Fibroblast of the aortic adventitia (primary cell): ENCODE results near the gene DCHS2. TPM values are rescaled to one million over a fixed set of nuclear protein-coding genes. Genes with fewer than 3 reads are reported as not detected.
A peak's percentile ranks its signal among the peaks of the same experiment; 100 is the strongest.

Source experiments
- DNase-seq: peaks from one replicate; pipeline ENCODE4 v3.0.0-alpha.2; 2010; ENCODE audit warnings: low read depth
- H3K4me3 ChIP-seq: 2 replicates; pipeline ENCODE4 v1.5.1; 2011; ENCODE audit warnings: low read depth, mild to moderate bottlenecking, control low read depth, low read length, moderate library complexity
- total RNA-seq: library from RNA; depleted of rRNA; stranded (reverse); fragments of >200 nt; gene quantifications from 2 replicates; pipeline ENCODE4 v1.2.3, GENCODE V29; 2012; ENCODE audit warnings: low replicate concordance
- TF ChIP-seq, protein P1 (sequence below): IDR thresholded peaks from 2 replicates; pipeline ENCODE4 v1.5.1; 2011; ENCODE audit warnings: mild to moderate bottlenecking, low read length, control low read depth, inconsistent platforms; ENCODE audit not compliant: insufficient read depth

DCHS2 gene
- total RNA-seq, 1 donor: under 0.01 TPM

DNA sequence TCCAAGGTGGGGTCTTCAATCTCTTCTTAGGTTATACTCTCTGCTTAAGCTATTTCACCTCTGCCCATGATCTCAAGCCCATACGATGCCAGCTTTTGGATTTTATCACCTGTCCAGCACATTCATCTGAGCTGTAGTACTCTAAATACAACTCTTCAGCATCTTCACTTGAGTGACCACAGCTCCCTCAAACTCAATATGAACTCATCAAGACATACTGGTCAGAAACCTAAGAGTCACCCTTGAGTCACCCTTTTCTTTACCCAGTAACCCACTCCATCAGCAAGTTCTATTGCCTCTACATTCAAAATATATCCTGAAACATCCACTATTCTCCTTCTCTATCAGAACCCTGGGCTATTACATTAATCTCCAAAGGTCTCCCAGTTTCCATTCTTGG, 69.4 kb downstream of the DCHS2 start:
- H3K4me3 ChIP-seq: no peak overlapping the region
- TF ChIP-seq, protein P1, sequence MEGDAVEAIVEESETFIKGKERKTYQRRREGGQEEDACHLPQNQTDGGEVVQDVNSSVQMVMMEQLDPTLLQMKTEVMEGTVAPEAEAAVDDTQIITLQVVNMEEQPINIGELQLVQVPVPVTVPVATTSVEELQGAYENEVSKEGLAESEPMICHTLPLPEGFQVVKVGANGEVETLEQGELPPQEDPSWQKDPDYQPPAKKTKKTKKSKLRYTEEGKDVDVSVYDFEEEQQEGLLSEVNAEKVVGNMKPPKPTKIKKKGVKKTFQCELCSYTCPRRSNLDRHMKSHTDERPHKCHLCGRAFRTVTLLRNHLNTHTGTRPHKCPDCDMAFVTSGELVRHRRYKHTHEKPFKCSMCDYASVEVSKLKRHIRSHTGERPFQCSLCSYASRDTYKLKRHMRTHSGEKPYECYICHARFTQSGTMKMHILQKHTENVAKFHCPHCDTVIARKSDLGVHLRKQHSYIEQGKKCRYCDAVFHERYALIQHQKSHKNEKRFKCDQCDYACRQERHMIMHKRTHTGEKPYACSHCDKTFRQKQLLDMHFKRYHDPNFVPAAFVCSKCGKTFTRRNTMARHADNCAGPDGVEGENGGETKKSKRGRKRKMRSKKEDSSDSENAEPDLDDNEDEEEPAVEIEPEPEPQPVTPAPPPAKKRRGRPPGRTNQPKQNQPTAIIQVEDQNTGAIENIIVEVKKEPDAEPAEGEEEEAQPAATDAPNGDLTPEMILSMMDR: no peak
- no peak for DNase-seq

DNA sequence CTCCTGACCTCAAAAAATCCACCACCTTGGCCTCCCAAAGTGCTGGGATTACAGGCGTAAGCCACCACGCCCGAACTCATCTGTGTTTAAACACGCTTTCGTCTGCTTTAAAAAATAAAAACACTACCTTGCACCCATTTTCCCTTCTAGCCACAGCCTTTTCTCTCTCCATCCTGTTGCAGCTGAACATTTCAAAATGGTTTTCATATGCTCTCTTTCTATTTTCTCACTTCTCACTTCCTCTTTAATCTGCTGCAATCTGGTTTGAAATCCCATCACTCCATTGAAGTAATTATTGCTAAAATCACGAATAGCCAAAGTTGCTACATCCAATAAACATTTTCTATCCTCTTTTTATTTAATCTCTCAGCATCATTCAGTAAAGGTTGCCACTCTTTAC, 70.0 kb downstream of the DCHS2 start:
- TF ChIP-seq, protein P1: no peak
- no peak overlapping the region for H3K4me3 ChIP-seq
- DNase-seq: no peak

DNA sequence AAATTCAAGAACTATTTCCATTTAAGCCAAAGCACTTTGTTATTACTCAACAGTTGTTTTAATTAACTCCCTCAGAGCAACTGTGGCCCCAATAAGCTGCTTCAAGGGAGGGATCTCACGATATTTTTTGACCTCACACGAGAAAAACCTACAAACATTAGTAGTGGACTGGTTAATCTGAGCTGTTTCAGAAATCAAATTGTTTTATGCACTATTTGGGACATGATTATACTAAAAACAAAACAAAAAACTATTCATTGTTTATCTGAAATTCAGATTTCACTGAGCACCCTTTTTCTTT, 74.3 kb downstream of the DCHS2 start:
- TF ChIP-seq, protein P1: no peak
- H3K4me3 ChIP-seq: peak overlapping the region; percentile 55
- no peak for DNase-seq

DNA sequence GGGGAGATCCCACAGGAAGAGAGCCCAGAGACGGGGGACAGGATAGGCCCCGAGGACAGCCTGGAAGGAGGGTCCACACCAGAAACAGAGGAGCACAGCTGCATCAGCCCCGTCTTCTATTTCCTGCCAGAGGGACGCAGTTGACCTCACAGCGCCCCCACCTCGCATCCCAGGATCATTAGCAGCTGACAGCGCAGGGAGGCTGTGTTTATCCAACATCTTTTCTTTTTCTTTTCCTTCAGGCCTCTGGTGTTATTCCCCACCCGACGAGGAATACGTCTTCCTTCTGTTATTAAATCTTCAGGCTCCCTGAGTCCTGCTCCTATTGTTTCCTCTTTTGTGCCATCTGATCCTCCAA, 75.4 kb downstream of the DCHS2 start:
- no peak for DNase-seq
- peak overlapping the region; percentile 55 for H3K4me3 ChIP-seq
- TF ChIP-seq, protein P1: no peak

DNA sequence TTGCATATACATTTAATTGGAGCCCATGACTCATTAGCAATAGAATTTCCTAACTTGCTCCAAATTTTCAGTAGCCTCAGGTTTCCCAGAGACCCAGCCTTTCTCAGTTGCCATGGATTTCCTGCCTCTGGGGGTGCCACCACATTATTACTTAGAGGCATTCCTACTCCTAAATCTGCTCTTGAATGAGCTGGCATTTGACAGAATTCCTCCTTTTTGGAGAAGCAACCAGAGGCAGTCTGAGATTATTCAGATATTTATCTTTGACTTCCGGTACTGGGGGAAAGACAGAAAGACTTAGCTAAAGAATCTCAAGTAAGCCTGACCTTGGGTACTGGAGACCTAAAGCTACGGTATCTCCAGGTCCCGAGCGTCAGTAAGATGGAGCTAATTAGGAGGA, 76.3 kb downstream of the DCHS2 start:
- no peak overlapping the region for H3K4me3 ChIP-seq
- TF ChIP-seq, protein P1: no peak
- no peak for DNase-seq

DNA sequence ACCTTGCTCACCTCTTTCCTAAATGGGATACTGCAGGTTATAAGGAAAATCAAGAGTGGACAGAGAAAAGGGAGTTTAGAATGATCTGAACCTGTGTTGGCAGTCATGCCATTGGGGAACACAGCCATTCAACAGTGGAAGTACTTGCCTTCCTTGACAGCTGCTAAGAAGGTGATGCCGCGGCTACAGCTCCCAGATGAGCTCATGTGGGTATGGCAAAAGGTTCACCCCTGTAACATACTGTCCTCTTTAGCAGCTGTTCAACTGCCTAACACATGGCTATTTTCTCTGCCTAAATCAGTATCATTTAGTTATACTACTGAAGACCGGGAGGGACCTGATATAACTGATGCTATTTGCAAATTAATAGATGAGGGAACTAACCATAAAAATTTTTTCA, 76.8 kb downstream of the DCHS2 start:
- TF ChIP-seq, protein P1: no peak
- no peak overlapping the region for H3K4me3 ChIP-seq
- no peak for DNase-seq

DNA sequence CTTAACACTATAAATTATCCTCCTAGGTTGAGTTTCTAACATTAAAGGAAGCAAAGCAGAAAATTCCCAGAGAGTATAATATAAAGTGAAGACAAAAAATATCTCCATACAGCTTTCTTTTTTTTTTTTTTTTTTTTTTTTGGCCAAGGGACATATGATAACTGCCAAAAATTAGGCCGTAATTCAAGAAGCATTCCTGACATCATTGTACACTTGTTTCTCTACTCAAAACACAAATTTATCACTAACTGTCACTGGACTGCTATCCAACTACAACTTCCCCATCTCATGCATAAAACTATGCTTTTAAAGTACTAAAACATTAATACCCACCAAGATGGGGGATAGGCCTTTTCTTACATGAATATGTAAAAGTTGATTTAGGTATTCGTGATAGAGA, 77.2 kb downstream of the DCHS2 start:
- no peak for DNase-seq
- TF ChIP-seq, protein P1: no peak
- no peak overlapping the region for H3K4me3 ChIP-seq
